Gastrocnemius medialis (tissue), 4 donors: ENCODE results near the gene CYP26A1.

Experiments
- POLR2A ChIP-seq, 2 donors: fragments of 450-650 bp; IDR thresholded peaks; one replicate each; pipeline ENCODE4 v1.6.1; 2017; ENCODE audit warnings: antibody characterized with exemption in 2 of 2, mild to moderate bottlenecking in 2 of 2, moderate library complexity in 2 of 2
- TF ChIP-seq, protein P1 (sequence below), 5 experiments: fragments of 450-650 bp in 3 of 5; fragments of 200-600 bp in 2 of 5; sonication (generic) in 2 of 5; IDR thresholded peaks in 4 of 5; conservative IDR thresholded peaks in 1 of 5; 1 replicate in 4 of 5; 2 replicates in 1 of 5; pipeline ENCODE4 v1.5.1; 2016 to 2019; ENCODE audit warnings: antibody characterized with exemption in 5 of 5, mild to moderate bottlenecking in 3 of 5, moderate library complexity in 3 of 5

DNA sequence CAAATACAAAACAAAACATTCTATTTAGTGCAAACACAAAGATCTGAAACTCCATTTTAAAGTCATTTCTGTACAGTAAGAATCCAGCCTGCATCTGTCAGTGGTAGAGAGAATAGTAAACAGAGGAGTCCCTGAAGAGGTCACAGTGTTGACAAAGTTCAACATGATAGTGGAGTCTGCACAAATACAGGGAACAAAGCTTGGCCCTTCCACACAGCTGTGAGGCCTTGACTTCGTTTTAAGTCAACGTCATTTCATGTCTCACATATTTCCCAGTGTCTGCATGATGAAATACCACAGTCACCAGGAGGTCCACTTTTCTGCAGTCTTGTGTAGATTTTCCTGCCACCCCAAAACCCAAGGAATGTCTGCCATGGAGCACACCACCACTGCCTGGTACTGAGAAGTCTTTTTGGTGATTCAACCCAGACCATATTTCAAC, 33.0 kb downstream of the CYP26A1 start:
- TF ChIP-seq, protein P1, sequence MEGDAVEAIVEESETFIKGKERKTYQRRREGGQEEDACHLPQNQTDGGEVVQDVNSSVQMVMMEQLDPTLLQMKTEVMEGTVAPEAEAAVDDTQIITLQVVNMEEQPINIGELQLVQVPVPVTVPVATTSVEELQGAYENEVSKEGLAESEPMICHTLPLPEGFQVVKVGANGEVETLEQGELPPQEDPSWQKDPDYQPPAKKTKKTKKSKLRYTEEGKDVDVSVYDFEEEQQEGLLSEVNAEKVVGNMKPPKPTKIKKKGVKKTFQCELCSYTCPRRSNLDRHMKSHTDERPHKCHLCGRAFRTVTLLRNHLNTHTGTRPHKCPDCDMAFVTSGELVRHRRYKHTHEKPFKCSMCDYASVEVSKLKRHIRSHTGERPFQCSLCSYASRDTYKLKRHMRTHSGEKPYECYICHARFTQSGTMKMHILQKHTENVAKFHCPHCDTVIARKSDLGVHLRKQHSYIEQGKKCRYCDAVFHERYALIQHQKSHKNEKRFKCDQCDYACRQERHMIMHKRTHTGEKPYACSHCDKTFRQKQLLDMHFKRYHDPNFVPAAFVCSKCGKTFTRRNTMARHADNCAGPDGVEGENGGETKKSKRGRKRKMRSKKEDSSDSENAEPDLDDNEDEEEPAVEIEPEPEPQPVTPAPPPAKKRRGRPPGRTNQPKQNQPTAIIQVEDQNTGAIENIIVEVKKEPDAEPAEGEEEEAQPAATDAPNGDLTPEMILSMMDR (IDR thresholded peaks at IDR 0.05 in 4 of 5, conservative IDR thresholded peaks at IDR 0.05 in 1 of 5): no peak
- TF ChIP-seq POLR2A (IDR thresholded peaks at IDR 0.05): no peak
